ENCODE measurements around the gene TMEM232.

TMEM232 gene

DNA sequence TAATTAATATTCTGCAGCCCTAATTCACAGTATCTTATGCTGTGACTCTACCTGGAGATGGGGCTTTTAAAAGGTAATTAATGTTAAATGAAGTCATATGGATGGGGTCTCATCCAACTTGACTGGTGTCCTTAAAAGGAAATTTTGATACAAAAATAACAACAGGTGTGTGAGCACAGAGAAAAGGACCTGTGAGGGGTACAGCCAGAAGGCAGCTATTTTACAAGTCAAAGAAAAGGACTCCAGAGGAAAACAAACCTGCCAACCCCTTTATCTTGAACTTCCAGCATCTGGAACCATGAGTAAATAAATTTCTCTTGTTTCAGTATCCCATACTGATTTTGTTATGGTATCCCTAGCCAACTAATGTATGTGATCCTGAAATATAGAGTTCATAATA lies 250.3 kb downstream of the TMEM232 start:
- no peaks in the 10 kb centered on the region for H3F3A ChIP-seq (ENCODE audit: control insufficient read depth, insufficient read depth)

GRCh38 chr5:110475529-110475928 lies 250.9 kb downstream of the TMEM232 start:
- Histone ChIP-seq H3K4me3 (ENCODE audit: low read length) (no peak overlapping the region), H3F3A (ENCODE audit: control insufficient read depth, insufficient read depth) (no peaks in the 10 kb centered on the region), H3K4me1 (ENCODE audit: control insufficient read depth, low read length) (no peaks in the 10 kb centered on the region), H3K9me2 (replicated peaks; ENCODE audit: control insufficient read depth, low read length) (no peaks in the 10 kb centered on the region), H3K4me2 (ENCODE audit: low read length) (no peak overlapping the region), H3K27me3 (ENCODE audit: control insufficient read depth, low read length) (no peaks in the 10 kb centered on the region), H4K20me1 (ENCODE audit: control insufficient read depth, insufficient read depth, low read depth, low read length) (no peaks in the 10 kb centered on the region), H3K9me3 (ENCODE audit: control insufficient read depth, insufficient read depth, low read length) (no peaks in the 10 kb centered on the region), H3K36me3 (ENCODE audit: control insufficient read depth, low read length) (no peaks in the 10 kb centered on the region), H3K27ac (ENCODE audit: low read depth, low read length) (no peak overlapping the region), H3K79me2 (ENCODE audit: control insufficient read depth, low read length) (no peaks in the 10 kb centered on the region)
- TF ChIP-seq, protein P1, sequence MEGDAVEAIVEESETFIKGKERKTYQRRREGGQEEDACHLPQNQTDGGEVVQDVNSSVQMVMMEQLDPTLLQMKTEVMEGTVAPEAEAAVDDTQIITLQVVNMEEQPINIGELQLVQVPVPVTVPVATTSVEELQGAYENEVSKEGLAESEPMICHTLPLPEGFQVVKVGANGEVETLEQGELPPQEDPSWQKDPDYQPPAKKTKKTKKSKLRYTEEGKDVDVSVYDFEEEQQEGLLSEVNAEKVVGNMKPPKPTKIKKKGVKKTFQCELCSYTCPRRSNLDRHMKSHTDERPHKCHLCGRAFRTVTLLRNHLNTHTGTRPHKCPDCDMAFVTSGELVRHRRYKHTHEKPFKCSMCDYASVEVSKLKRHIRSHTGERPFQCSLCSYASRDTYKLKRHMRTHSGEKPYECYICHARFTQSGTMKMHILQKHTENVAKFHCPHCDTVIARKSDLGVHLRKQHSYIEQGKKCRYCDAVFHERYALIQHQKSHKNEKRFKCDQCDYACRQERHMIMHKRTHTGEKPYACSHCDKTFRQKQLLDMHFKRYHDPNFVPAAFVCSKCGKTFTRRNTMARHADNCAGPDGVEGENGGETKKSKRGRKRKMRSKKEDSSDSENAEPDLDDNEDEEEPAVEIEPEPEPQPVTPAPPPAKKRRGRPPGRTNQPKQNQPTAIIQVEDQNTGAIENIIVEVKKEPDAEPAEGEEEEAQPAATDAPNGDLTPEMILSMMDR (IDR thresholded peaks at IDR 0.05; ENCODE audit: low read depth, low read length, poor library complexity, severe bottlenecking), result no peak
- no peak for TF ChIP-seq EZH2phosphoT487 (IDR thresholded peaks at IDR 0.05; ENCODE audit: borderline replicate concordance, low read length)

More for the DNA sequence above, 250.3 kb downstream of the TMEM232 start:
- H3K4me1 ChIP-seq (ENCODE audit: control insufficient read depth, low read length), result no peaks in the 10 kb centered on the region
- no peak overlapping the region for H3K4me3 ChIP-seq (ENCODE audit: low read length)
- H4K20me1 ChIP-seq (ENCODE audit: control insufficient read depth, insufficient read depth, low read depth, low read length), result no peaks in the 10 kb centered on the region
- H3K4me2 ChIP-seq (ENCODE audit: low read length), result no peak overlapping the region
- TF ChIP-seq, protein P1 (IDR thresholded peaks at IDR 0.05; ENCODE audit: low read depth, low read length, poor library complexity, severe bottlenecking), result no peak
- no peak for TF ChIP-seq EZH2phosphoT487 (IDR thresholded peaks at IDR 0.05; ENCODE audit: borderline replicate concordance, low read length)
- H3K9me3 ChIP-seq (ENCODE audit: control insufficient read depth, insufficient read depth, low read length), result no peaks in the 10 kb centered on the region
- H3K79me2 ChIP-seq (ENCODE audit: control insufficient read depth, low read length), result no peaks in the 10 kb centered on the region
- H3K9me2 ChIP-seq (replicated peaks; ENCODE audit: control insufficient read depth, low read length), result no peaks in the 10 kb centered on the region
- H3K27me3 ChIP-seq (ENCODE audit: control insufficient read depth, low read length), result no peaks in the 10 kb centered on the region
- no peak overlapping the region for H3K27ac ChIP-seq (ENCODE audit: low read depth, low read length)
- no peaks in the 10 kb centered on the region for H3K36me3 ChIP-seq (ENCODE audit: control insufficient read depth, low read length)

GRCh38 chr5:110469486-110469885 lies 257.0 kb downstream of the TMEM232 start:
- Histone ChIP-seq H3K4me1 (ENCODE audit: control insufficient read depth, low read length) (no peaks in the 10 kb centered on the region), H3K9me2 (replicated peaks; ENCODE audit: control insufficient read depth, low read length) (no peaks in the 10 kb centered on the region), H3F3A (ENCODE audit: control insufficient read depth, insufficient read depth) (no peaks in the 10 kb centered on the region), H3K27me3 (ENCODE audit: control insufficient read depth, low read length) (no peaks in the 10 kb centered on the region), H3K4me2 (ENCODE audit: low read length) (no peak overlapping the region), H3K36me3 (ENCODE audit: control insufficient read depth, low read length) (no peaks in the 10 kb centered on the region), H4K20me1 (ENCODE audit: control insufficient read depth, insufficient read depth, low read depth, low read length) (no peaks in the 10 kb centered on the region), H3K27ac (ENCODE audit: low read depth, low read length) (no peak overlapping the region), H3K79me2 (ENCODE audit: control insufficient read depth, low read length) (no peaks in the 10 kb centered on the region), H3K9me3 (ENCODE audit: control insufficient read depth, insufficient read depth, low read length) (no peaks in the 10 kb centered on the region), H3K4me3 (ENCODE audit: low read length) (no peak overlapping the region)
- no peak for TF ChIP-seq EZH2phosphoT487 (IDR thresholded peaks at IDR 0.05; ENCODE audit: borderline replicate concordance, low read length)
- TF ChIP-seq, protein P1 (IDR thresholded peaks at IDR 0.05; ENCODE audit: low read depth, low read length, poor library complexity, severe bottlenecking), result no peak

DNA sequence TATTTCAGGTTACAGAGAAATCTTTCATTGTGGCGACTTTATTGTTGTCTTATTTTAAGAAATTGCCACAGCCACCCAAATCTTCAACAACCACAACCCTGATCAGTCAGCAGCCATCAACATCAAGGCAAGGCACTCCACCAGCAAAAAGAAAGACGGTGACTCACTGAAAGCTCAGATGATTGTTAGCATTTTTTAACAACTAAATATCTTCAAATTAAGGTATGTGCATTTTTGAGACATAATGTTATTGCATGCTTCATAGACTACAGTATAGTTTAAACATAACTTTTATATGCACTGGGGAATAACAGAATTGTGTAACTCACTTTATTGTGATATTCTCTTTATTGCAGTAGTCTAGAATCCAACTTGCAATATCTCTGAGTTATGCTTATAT lies 263.4 kb downstream of the TMEM232 start:
- no peak overlapping the region for H3K27ac ChIP-seq (ENCODE audit: low read depth, low read length)
- H3K36me3 ChIP-seq (ENCODE audit: control insufficient read depth, low read length), result no peaks in the 10 kb centered on the region
- no peaks in the 10 kb centered on the region for H4K20me1 ChIP-seq (ENCODE audit: control insufficient read depth, insufficient read depth, low read depth, low read length)
- TF ChIP-seq EZH2phosphoT487 (IDR thresholded peaks at IDR 0.05; ENCODE audit: borderline replicate concordance, low read length), result no peak
- TF ChIP-seq, protein P1 (IDR thresholded peaks at IDR 0.05; ENCODE audit: low read depth, low read length, poor library complexity, severe bottlenecking), result no peak
- no peaks in the 10 kb centered on the region for H3K9me3 ChIP-seq (ENCODE audit: control insufficient read depth, insufficient read depth, low read length)
- no peak overlapping the region for H3K4me2 ChIP-seq (ENCODE audit: low read length)
- no peak overlapping the region for H3K4me3 ChIP-seq (ENCODE audit: low read length)
- no peaks in the 10 kb centered on the region for H3K27me3 ChIP-seq (ENCODE audit: control insufficient read depth, low read length)
- H3K9me2 ChIP-seq (replicated peaks; ENCODE audit: control insufficient read depth, low read length), result no peaks in the 10 kb centered on the region
- no peaks in the 10 kb centered on the region for H3K4me1 ChIP-seq (ENCODE audit: control insufficient read depth, low read length)
- no peaks in the 10 kb centered on the region for H3K79me2 ChIP-seq (ENCODE audit: control insufficient read depth, low read length)
- no peaks in the 10 kb centered on the region for H3F3A ChIP-seq (ENCODE audit: control insufficient read depth, insufficient read depth)
